Putamen (tissue), 1 donor: ENCODE data around the gene CKB.

Source experiments
- DNase-seq: peaks from one replicate; pipeline ENCODE4 v3.0.0-alpha.2; 2016; ENCODE audit warnings: low spot score

CKB gene

DNA sequence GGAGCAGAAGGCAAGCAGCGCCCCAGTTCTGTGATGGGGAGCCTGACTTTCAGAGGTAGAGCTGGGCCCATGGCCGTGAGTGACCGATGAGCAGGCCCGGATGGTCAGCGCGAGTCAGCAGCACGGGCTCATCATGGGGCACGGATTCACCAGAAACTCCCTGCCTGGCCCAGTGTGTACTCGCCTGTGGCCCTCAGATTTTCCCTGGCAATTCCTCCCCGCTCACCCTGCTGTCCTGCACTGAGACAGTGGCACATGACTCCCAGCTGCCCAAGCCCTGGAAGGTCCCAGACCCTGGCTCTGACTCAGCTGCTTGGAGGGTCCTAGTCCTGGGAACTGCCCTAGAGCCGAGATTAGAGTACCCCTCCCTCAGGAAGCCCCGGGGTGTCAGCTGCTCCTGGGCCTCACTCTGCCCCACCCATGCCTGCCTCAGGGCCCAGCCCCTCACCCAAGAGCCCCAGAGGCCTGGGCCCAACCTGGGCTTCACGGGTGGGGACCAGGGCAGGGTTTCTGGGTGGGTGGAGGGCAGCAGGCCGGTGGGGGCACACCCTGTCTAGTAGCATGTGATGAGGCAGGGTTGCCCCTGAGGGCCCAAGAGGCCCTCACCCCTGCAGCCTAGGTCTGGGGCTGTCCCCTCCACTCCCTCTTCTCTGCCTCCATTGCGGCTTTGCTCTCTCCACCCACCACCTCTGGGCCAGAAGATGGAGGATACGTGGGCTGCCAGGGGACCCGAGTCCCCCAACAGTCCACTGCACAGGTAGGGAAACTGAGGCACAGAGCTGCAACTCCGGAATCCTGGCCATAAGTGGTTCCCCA lies 14.8 kb upstream of the CKB start:
- DNase-seq = no peak

DNA sequence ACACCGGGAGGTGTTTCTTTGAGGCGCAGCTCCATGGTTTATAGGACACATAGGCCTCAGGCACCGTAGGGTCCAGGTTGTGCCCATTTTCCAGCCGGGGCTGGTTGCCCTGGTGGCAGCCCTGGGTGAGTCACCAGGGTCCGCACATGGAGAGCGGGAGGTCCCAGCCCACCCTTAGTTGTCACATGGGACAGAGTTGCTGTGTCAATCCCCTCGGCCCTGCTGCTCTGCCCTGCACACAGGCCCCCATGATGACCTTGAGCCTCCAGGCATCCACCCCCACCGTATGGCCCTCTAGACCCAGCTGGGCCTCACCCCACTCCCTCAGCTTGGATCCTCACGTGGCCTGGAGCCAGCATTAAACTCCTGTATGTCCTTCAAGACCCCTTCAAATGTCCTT lies 14.1 kb upstream of the CKB start:
- no peak for DNase-seq

DNA sequence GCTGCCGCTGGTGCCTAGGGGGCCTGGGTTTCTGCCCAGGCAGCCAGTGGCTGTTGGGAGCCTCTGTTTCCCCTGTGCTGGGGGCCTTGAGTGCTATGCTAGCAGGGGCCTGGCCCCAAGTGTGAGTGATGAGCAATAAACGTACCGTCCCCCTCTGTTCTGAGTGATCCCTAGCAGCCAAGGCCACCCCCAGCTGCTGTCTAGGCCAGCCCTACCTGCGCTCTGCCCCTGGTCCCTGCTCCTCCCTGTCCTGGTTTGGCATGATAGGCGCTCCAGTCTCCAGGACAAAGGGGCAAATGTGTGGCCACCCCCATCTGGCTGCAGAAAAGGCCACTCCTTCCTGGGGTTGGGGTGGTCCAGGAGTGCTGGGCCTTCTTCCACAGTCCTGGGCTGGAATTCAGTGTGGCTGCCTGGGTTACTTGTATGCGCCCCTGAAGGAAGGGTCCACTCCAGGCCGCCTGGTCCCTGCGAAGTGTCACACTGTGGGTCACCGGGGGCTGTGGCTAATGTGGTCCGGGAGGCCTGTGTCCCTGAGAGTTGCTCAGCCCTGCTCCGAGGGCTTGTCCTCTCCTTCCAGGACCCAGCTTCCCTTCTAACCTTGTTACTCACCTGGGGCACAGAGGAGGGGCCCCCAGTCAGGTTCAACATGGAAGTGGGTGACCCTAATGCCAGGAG lies 13.4 kb upstream of the CKB start:
- DNase-seq = no peak

DNA sequence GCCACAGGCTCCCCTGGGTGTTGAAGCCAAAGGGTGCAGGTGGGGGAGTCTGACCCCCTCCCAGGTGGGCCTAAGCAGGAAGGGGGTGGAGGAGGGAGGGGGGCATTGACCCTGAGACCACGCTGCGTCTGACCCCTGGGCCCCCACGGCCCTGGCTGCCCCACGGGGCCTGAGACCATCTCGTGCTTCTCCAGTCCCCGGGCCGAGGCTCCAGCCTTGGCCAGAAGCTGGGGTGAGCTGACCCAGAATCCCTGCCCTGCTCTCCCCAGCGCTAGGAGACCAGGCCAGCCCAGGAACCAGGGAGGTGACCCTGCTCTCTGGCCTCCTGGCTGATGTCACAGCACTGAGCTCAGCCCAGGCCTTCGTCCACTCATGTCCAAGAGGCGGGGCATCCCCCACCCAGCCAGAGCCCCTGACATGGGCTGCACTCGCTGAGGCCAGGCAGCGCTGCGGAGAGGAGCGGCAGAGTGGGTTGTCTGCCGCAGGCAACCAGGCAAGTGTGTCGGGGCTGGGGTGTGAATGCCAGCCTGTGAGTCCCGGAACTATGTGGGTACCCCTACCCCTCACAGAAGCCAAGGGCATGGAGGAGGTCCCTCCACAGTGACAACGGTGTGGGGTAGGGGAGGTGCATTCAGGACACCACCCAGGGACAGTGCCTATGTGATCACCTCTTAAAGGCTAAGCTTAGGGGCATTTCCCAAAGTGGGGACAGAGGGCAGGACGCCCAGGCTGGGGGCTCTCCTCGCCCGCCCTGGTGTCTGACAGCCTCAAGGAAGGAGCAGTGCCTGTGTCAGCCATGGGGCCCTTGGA lies 12.7 kb upstream of the CKB start:
- DNase-seq = no peak

DNA sequence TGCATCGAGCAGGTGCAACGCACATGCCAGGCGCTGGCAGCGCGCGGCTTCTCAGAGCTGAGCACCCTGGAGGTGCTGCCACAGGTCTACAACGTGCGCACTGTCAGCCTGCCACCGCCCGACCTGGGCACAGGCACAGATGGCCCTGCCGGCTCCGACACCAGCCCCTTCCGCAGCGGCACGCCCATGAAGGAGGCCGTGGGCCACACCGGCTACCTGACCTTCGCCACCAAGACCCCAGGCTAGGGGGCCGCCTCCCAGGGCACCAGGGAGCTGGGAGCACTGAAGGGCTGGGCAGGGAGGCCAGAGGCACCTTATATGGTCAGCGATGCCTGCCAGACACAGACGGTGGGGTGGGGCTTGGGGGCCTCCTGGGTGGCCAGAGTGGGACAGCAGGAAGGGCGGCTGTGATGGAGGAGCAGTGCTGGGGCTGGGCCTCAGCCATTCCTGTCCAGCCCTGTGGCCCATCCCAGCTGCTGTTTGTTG lies 12.0 kb upstream of the CKB start:
- DNase-seq = no peak

DNA sequence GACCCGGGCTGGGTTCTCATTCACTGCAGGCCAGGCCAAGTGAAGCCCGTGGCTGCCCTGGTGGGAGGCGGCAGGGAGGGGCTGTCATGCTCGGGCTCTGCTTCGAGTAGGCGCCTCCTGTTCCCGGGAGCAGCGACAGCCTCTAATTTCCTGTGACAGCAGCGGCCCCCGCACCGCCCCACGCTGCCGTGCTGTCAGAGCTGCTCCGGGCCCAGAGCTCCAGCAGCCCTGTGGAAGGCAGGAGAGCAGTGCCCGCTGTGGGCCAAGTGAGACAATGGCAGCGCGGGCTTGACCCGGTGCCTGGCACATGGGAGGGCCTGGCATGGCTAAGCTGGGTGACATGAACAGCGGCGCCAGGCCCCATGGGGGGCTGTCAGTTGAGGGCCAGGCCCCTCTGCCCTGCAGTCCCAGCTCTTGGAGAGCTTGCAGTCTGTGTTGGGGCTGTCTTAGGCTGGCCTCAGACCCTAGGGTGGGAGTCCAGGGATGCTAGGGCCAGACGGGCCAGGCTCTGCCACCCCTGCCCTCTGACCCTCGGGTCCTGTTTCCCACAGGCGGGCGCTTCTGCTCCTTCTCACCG lies 11.5 kb upstream of the CKB start:
- peak; percentile 82 for DNase-seq

DNA sequence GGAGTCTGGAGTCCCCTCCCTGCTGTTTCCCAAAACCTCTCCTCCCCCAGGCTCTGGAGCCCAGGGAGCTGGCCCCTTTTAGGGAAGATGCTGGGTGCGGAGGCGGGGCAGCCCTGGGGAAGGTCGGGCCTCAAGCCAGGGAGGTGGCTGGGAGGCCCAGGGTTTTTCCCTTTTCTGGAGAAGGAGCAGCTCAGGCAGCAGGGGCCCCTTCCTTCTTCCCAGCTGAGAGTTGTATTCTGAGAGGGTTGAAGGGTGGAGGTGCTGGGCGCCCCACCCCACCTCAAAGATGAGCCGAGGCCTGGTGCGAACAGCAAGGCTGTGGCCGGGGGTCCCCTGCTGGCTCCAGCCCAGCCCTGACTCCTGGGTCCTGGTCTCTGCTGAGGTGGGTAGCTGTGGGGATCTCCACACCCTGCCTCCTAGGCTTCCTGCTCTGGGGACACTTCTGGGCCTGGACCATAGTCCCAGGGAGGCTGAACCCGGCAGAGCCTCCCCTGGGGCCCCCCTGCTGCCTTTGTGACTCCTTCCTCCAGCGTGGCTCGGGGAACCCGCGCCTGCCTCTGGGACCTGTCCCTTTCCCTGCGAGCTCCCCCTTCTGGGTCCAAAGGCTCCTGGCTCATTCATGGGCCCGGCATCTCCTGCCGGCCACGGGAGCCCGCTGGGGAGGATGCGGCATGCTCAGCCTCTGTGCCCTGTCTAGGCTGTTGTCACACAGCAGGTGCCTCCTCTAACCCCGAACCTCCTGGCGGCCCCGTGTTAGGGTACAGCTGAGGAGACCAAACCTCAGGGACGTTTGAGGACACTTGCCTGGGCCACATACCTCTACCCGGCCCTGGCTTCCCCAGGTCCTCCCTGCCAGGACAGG lies 10.7 kb upstream of the CKB start:
- DNase-seq = no peak

DNA sequence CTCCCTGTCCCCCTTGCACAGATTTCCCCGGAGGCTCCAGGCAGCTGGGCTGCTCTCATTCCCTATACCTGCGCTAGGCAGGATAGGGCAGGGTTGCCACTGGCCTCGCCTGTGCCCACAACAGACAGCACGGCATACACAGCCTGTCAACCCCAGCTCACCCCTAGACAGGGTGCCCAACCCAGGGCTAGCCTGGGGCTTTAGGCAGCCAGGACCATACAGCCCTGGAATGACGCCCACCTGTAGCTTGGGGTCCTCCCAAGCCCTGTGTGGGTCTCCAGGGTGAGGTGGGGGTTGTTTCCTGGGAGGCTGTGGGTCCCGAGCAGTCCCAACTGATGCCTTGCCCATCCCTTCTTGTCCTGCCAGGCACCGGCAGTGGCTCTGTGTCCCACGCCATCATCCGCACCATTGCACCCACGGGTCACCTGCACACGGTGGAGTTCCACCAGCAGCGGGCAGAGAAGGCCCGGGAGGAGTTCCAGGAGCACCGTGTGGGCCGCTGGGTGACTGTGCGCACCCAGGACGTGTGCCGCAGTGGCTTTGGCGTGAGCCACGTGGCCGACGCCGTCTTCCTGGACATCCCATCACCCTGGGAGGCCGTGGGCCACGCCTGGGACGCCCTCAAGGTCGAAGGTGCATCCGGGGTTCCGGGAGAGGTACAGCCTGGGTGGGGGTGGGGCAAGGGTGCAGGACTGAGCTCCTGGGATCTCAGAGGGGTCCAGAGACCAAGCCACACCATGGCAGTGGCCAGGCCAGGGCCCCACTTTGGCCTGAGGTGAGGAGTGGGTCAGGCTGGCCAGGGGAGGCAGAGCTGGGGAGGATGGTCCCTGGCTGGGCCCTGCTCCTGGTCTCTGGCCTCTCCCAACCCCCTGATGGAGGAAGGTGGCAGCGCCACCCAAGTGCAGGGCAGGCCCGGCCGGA lies 9.8 kb upstream of the CKB start:
- no peak for DNase-seq

DNA sequence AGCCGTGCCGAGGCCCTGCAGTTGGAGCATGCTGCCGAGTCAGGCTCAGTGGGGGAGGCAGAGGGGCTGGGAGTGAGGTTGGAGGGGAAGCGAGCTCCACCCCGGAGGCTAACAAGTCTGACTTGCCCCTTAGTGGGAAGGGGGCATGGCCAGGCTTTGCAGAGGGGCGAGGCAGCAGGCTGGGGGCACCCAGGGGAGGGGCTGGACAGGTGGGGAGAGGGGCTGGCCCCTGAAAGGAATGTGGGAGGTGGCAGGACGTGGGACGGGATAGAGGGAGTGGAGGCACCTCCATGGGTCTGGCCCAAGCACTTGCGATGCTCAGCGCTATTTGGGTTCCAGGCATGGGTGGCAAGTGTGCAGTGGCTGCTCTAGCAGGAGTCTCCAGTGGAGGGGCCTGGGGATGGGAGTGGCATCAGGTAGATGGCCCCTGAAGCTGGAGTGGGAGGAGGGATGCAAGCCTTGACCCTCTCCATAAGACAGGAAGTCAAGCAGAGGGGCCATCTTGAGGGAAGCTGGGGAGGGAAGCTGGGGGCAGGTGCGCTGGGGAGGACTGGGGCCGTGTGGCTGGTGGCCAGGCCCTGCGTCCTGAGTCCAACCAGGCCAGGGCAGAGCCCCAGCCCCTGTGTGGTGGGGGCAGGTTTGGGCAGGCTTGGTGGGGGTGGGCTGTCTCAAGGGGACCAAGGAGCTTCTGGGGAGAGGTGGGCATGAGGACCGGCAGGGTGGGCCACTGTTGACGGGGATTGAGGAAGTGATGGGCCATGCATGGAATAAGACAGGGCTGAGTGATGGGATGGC lies 9.0 kb upstream of the CKB start:
- no peak for DNase-seq

DNA sequence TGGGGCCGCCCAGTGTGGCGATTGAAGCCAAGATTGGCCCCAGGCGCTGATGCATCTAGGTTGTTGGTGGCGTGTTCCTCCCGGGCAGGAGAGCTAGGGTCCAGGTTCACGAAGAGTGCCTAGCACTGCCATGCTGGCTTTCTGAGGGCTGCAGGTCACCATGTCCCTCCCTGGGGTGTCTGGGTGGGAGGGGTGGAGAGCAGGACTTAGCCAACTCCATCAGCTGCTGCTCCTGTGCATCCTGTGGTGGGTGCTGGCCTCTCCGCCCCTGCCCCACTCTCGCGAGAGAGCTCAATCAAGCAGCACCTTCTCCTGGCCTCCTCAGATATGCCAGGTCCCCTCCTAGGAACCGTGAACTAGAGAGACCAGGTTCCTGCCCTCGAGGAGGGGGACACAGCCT lies 8.2 kb upstream of the CKB start:
- no peak for DNase-seq

DNA sequence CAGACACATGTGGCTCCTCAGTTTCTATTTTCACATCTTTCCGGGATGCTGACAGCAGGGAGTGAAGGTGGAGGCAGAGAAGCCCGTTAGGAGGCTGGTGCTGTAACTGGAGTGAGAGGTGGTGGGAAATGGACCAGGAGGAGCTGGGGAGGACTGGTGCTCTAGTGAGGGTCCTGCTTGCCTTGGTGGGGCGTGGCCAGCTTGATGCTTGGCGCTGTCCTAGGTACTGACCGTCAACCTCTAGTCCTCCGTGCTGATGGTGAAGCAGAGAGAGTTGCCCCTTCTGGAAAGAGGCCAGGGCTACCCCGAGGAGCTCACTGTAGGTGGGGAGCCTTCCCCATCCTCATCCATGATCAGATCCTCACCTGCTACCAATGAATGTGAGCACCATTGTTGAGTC lies 7.8 kb upstream of the CKB start:
- DNase-seq = no peak

DNA sequence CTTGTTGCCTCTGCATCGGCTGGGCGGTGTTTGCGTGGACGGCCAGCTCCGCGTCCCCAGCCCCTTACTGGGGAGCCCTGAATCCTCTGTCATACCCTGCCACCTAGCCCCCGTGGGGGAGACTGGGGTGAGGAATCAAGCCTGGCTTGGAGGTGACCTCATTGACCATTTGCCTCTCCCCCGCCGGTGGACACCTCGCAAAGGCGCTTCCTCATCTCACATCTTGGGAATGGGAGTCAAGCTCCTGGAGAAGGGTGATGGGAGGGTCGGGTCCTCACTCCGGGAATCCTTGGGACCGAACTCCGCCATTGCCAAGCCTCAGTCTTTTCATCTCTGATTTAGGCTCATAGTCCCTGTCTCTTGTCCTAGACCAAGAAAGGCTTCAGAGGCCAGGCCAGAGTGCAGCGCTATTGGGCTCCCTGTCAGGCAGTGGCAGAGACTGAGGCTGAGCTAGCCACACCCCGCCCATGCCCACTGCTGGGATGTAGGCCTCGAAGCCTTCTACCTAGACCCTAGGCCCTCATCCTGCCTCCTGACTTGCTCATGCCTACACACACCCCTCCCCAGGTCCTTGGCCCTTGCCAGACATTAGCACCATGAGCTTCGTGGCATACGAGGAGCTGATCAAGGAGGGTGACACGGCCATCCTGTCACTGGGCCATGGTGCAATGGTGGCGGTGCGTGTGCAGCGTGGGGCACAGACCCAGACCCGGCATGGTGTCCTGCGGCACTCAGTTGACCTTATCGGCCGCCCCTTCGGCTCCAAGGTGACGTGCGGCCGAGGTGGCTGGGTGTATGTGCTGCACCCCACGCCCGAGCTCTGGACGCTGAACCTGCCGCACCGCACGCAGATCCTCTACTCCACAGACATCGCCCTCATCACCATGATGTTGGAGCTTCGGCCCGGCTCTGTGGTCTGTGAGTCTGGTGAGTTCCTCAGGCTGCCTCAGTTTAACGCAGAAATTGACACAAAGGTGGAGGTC lies 7.0 kb upstream of the CKB start:
- DNase-seq = no peak

DNA sequence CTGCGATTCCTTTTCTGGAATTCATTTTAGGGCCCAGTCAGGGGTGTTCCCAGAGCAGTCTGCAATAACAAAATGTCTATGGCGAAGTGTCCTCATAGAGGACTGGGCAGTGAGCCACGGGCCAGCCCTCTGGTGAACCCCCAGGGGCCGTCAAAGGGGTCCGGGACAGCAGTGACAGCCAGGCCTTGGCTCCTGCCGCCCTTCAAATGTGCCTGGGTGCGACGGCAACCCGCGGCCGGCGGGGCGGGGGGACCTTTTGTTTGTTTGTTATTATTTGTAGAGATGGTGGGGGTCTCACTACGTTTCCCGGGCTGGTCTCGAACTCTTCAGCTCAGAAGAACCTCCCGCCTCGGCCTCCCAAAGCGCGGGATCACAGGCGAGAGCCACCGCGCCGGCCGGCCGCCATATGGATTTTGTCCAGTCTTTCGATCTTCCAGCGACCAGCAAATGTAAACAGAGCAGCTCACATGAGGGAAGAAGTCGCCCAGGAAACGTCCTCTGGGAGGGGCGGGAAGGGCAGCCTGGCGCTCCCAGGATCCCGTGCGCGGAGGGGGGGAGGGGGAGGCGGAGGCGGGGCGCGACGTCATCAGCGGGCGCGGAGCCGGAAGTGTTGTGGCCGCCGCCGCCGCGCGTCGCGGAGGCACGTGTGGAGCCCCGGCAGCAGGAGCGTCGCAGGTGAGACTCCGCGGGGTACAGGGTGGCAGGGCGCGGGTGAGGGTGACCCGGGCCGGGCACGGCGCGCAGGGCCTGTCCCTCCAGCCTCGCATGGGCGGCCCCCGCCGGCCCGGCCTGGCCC lies 6.2 kb upstream of the CKB start, which contains the start of gene TRMT61A:
Gene TRMT61A, plus strand, starts transcription at position 610 of the 796 bp plus-strand sequence. CDS start 783 bp downstream, outside the sequence.
- DNase-seq = peak; percentile 90

DNA sequence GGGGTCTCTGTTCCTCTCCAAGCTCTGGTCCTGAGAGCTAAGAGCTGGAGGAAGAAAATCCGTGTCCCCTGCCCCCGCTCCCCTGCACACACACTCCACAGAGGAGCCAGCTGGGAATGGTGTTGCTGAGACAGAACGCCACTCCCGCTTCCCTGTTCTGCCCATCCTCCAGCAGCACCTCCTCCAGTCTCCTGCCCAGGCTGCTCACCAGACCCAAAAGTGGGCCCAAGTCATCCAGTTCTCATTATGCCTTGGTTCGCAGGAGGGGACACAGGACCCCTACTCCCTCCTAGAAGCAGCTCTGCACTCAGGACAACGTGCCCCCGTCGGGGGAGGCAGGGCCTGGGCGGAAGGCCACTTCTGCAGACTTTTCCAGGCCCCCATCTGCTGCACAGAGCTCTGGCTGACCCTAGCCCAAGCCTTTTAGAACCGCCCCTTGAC lies 5.5 kb upstream of the CKB start:
- DNase-seq = no peak

DNA sequence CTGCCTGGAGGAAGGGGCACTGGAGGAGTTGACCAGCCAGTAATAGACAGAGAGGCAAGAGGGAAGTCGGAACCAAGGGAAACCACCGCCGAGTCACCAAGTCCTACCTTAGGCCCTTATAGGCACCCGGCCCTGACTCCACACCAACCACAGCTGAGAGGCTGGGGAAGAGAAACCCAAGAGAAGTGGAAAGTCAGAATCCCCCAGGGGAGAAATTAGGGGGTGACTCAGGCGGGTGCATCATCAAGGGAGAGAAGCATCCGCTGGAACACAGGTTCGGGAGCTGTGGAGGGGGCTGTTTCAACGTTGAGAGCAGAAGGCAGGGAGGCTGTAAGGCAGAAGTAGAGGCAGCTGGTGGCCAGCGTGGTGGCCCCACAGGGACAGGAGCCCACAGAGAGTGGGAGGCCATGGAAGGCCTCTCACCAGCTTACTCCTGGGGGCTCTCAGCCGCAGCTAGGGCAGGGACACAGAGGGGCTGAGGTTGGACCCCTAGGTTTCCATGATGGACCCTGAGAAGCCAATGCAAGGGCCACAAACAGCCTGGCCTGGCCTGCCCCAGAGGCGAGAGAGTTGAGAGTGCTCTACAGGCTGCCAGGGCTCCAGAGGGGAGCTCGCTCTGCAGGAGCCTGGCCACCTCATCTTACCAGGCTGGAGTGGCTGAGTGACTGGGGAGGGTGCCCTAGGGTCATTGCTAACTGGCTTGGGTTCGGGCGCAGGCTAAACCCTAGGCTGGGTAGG lies 4.9 kb upstream of the CKB start:
- DNase-seq = no peak

DNA sequence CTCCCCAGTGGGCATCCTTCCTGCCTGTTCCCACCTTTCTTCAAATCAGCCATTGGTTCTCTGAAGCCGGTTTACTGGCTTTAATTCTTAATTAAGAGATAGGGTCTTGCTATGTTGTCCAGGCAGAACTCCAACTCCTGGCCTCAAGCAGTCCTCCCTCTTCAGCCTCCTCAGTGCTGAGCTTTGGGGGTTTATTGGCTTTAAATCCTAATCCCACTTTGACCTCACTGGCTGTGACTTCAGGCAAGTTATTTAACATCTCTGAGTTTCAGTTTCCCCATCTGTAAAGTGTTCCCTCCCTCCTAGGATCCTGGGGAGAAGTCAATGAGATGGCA lies 4.3 kb upstream of the CKB start:
- no peak for DNase-seq
